GM18868 (cell line): ENCODE results near the gene CMIP.
"Not testable (repeated sequence)": the region's sequence is repeated elsewhere in the genome, so short reads cannot be mapped to it uniquely, and the experiment has no call there.

Experiments
- ATAC-seq: cut with Tn5 transposase; IDR thresholded peaks from one replicate; pipeline ENCODE4 v1.9.1; 2021; ENCODE audit warnings: mild to moderate bottlenecking, moderate library complexity; ENCODE audit not compliant: unreplicated experiment

Gene CMIP

DNA sequence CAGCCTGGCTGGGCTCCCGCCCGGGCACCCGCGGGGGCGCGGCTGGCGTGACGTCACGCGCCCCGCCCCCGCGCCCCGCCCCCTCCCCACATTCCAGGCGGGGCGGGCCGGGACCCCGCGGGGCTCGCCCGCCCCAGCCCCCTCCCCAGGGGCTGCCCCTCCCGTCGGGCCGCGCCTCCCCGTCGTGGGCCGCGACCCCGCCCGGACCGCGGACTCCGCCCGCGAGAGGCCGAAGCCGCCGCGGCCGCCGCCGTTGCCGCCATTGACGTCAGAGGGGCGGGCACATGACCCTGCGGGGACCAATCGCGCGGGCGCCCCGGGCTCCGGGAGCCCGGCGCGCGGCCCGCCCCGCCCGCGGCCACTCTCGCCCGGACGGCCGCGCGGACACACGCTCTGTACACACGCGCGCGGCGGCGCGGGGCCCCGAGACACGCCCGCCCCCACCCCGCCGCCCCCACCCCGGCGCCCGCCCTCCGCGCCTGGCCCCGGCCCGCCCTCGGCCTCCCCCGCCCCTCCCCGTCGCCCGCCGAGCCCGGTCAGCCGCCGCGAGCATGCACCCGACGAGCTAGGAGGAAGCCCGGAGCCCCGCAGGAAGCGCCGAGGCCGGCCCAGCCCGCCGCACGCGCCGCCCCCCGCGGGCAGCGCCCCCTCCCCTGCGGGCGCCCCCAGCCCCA, at the start of gene CMIP:
Gene CMIP, plus strand, starts transcription at position 361 of the 674 bp plus-strand sequence.
- ATAC-seq: peak; percentile 79

DNA sequence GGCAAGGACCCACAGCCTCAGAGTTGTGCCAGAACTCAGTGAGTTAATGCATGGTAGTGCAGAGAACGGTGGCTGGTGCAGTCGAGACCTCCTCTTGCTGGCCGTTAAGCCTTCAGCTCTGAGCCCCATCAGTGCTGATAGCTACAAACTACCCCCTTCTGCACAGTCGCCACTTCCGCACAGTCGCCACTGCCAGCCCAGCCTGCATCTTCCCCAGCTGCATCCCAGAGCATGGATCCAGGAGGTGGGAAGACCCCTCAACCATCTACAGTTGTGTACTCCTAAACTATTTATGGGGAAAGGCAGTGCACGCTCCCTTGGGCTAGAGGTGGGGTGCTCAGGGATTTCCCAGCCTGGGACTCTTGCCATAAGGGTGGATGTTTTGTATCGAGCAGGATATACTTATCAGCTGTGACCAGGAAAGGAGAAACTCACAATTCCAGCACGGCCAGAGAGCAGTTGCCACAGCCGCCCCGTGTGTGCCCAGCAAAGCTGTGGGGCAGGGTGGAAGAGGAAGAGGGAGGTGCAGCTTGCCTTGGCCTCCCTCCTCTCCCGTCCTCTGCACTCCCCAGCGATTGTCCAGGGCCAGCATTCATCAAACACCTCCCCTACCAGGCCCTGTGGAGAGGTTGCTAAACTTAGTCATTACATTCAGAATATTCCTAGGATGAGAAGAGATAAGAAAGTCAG, 49.5 kb upstream of the CMIP start:
- ATAC-seq: no peak

DNA sequence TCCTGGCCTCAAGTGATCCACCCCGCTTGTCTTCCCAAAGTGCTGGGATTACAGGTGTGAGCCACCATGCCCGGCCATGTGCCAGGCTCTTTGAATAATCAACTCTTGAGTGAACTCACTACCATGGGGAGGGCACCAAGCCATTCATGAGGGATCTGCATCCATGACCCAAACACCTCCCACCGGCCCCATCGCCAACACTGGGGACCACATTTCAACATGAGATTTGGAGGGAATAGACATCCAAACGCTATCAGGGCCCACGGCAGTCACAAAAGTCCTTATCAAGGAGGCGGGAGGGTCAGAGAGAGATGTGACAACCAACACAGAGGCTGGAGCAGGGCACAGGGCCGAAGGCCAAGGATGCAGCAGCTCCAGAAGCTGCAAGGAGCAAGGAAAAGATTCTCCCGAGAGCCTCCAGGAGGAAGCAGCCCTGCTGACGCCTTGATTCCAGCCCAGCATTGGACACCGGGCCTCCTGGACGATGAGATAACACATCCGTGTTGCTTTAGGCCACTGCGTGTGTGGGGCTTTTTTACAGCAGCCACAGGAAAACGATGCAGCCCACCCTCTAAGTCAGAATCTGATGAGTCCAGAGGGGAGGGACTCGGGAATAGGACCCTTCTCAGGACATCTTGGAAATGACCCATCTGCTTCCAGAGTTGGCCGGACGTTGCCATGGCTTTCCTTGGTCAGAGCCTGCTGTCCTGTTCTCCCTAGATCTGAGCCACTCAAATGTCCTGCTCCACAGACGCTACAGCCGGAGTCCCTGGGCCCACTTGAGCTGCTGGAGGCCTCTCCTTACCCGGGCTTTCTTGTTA, 47.3 kb upstream of the CMIP start:
- ATAC-seq: no peak

DNA sequence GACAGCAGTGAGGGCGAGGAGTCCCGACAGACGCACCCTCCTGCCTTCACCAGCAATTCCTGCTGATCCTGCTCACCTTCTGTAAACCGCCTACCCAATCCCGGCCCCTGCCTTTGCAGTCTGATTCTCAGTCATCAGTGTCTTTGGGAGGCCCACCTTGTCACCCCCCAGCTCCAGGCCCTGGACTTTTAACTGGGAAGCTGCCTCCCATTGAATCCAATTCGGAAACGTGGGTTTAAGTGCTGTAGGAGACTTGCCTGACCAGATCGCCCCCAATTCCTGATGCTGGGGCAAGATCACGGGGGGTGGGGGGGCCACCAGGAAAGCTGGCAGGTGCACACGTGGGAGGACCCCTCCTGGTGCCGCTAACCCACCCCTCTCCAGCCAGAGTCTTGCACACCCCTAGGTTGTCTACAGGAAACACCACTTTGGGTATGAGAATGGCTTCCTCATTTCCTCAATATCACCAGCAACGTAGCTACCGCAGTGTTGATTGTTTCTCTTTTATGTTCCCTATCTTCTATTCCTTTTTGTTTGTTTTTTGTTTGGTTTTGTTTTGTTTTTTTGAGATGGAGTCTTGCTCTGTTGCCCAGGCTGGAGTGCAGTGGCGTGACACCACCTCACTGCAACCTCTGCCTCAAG, 46.6 kb upstream of the CMIP start:
- ATAC-seq: no peak

DNA sequence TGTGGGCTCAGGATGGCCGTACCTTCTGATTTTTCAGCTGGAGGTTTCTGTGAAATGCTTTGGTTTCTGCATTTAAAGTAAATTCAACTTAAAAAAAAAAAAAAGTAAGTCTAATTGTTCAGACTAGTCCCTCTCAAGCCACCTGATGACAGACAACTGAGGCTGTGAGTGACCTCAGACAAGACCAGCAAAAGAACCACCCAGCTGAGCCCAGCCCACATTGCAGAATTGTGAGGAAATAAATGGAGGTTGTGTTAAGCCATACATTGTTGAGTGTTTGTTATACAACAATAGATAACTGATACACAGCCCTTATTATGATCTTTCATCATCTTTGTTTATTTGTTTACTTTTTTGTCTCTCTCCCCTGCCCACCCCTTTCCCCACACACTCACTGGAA, 44.7 kb upstream of the CMIP start:
- no peak for ATAC-seq

DNA sequence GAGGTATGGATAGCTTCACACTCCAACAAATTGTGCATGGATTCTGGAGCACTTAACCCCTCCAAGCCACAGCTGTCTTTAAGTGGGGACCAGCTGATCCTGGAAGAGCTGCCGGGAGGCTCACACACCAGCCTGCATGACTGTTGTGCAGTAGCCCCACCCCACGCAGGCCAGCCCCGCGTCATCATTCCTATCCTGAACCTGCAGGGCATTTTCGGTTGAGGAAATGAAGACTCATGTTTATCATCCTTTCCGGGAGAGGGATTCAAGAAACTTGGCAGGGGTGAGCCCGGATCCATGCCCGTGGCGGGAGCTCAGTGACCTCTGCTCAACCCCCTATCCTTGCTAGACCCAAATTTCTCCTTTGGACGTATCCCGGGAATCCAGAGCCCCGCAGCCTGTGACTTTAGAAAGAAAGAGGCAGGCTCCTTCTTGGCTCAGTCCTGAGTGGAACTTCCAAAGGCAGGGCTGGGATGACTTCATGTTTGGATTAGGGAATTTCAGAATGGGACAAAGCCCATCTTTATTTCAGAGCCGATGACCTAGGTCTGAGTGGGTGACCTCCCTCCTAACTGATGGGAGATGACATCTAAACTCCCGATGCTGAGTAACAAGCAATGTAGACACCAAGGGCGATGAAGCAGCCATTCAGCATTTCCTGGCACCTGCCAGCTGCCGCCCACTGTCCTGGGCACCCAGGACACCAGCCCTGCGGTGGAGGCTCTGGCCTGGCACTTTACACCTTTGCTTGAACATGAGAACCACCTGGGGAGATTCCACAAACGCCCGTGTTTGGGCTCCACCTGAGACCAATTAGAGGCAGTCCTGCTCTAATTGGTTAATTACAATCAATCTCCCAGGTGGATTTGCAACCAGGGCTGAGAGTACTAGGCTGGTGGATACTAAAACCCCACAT, 43.3 kb upstream of the CMIP start:
- no peak for ATAC-seq

DNA sequence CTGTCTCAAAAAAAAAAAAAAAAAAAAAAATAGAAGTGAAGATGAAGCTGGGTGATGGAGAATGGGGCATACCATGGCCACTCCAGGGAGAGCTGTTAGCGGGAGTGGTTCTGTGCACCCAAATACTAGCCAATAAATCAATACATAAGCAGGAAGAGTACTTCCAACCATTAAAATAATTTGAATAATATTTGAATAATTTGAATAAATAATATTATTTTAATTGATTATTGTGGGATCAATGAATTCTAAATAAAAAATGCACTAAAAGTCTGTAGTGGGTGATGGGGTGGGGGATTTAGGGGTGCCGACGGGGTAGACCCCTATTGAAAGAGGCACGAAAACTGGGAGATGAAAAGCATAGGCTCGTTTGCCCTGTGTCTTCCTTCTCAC, 41.4 kb upstream of the CMIP start:
- ATAC-seq: no peak

DNA sequence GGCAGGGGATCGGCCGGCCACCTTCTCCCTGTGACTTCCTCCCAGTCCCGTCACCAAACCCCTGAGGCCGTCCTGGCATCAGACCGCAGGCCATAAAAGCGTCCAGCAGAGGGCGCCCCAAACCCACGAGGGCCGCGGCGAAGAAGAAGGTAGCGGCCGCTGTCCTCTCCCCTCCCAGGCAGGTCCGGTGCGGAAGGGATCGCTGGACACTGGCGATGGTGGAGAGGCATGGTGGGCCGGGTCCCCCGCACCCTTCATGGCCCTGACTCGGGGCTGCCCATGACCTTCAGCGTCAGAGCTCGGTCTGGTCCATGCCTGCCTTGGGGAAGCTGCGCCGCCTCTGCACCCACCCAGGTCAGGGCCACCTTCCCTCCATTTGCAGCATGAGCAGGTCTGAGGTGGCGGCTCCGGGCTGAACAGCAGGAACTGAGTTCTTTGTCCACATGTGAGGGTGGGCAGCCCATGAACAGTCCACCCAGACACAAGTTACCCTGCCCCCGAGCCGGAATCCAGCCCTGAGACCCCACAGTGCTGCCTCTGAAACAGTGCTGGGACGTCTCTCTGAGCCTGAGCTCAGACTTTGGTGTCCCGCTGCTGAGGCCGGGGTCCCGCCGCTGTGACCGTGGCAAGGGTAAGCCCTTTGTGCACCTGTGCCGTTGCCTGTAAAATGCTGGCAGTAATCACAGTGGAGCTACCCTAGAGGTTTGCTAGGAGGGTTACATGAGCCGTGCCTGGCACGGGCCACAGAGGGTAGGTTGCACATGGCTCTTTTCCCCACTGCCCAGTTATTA, 40.8 kb upstream of the CMIP start:
- peak; percentile 72 for ATAC-seq

DNA sequence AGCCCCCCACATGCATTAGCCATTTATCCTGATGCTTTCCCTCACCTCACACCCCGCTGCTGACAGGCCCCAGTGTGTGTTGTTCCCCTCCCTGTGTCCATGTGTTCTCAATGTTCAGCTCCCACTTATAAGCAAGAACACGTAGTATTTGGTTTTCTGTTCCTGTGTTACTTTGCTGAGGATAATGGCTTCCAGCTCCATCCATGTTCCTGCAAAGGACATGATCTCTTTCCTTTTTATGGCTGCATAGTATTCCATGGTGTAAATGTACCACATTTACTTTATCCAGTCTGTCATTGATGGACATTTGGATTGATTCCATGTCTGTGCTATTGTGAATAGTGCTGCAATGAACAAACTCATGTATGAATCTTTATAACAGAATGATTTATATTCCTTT, 39.6 kb upstream of the CMIP start:
- ATAC-seq: not testable (repeated sequence)

DNA sequence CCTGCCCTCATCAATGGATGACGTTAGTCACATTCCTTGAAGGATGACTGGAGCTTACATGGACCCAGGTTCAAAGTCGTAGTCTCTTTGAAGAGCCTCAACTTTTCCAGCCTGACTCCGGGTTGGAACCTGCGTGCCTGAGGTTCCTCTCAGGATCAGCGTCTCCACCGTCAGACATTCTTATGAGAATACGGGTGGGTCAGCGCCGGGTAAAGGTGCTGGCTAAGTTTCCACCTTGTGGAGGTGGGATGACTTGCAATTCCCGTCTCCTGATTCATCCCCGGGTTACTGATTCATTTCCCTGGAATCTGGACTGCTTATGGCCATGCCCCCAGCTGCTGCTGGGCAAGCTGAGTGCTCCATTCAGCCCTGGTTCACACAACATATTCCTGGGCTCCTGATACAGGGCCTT, 38.9 kb upstream of the CMIP start:
- no peak for ATAC-seq

DNA sequence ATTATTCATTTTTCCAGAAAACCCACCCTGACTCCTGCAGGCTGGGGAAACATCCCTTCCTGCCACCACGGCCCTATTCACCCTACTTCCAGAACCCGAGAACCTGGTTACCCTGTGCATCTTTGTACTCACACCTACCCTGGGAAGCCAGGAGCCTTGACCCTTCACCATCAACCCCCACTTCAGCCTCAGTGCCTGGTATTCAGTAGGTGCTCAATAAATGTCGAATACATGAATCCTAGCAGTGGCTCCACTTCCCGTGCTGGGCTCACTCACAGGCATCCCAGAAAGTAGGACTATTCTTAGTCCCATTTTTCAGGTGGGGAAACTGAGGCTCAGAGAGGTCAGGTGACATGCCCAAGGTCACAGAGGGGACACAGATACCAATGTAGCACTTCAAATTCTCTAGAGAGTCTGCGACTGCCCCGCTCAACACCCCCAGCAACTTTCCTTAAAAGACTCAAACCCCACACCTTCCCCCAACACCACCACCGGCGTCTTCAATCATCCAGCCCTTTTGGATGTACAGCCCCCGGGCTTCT, 36.1 kb upstream of the CMIP start:
- no peak for ATAC-seq

DNA sequence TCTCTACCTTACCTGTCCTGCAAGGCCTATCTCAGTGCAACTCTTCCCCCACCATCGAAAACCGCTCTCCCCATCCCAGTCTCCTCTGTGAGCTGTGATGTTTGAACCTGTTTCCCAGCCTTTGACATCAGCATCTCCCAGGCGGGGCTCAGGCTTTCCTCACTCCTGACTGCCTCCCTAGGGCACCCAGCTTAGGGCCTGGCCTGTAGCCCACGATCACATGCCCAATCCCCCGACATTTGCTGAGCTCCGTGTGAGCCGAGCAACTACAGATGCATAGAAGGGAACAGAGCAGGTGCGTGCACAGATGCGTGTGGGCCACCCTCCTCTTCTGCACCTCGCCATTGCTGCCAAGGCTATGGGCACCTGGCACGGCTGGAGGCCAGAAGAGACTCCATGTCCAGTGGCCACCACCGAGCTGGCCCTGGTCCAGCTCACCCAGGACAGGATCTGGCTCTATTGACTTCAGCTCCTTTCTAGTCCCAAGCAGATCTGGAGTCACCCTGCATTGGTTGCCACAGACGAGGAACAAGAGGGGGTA, 35.5 kb upstream of the CMIP start:
- ATAC-seq: no peak

DNA sequence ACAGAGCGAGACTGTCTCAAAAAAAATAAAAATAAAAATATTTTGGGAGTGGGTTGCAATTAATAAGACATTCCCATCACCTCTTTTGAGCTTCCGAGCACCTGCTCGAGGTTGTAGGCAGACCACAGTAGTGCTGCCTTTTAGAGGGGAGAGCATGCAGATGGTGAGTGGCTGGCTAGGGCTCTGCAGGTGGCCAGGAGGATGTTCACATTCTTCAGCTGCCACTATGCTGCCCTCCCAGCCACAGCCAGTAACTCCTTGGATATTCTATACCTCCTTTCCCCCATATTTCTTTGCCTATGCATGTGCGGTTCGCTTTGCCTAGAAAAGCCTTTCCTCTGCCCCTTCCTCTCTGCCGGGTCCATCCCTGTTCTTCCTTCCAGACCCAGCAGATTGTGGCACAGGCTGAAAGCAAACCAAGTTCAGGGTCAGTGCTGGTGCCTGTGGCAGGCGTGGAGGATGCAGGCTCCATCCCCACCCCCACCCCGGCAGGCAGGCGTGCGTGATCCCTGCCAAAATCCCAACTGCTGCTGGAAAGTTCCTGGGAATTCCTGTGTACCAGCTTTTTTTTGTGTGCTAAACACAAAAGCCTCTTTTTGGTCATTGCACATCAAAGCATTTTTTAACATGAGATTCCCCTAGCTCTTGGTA, 33.8 kb upstream of the CMIP start:
- ATAC-seq: no peak

DNA sequence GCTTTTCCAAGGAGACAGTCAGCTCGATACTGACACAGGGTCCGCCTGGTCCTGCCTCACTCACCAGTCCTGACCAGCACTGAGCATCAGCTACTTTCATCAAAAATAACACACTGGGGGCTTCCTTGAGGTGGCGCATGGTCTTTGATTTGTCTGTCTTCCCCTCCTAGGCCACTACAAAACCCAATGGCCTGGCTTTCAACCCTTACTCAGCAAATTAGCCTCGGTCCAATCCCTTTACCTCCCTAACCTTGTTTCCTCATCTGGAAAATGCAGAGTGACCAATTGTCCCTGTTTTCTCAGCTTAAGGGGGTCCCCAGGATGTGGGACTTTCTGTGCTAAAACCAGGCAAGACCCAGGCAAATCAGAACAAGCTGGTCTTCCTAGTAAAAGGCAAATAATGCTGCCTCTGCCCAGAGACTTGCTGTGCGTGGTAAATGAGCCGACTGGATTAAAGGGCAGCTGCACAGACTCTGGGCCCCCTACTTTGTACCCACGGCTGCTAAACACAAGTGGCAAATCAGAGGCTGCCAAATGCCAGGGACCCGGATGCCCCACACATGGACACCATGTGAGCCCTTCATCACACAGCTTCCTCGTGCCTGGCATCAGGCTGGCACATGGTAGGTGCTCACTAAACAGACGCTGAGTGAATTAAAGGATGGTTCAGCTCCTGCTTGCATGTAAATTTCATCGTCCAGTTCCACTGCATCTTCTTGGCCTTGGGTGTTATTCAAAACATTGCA, 31.2 kb upstream of the CMIP start:
- ATAC-seq: no peak

DNA sequence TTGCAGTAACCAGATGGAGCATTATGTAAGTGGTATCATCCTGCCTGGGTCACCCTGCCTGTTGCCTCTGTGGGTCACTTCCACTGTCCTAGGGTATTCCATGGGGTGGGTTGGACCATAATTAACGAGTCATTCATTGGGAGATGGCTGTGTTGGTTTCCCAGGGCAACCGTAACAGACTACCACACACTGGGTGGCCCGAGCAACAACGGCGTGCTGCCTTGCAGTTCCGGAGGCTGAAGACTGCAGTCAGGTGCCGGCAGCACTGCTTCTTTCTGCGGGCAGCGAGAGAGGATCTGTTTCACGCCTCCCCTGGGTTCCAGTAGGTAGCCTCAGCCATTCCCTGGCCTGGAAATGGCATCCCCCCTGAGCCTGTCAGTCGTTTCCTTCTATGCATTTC, 28.9 kb upstream of the CMIP start:
- no peak for ATAC-seq

DNA sequence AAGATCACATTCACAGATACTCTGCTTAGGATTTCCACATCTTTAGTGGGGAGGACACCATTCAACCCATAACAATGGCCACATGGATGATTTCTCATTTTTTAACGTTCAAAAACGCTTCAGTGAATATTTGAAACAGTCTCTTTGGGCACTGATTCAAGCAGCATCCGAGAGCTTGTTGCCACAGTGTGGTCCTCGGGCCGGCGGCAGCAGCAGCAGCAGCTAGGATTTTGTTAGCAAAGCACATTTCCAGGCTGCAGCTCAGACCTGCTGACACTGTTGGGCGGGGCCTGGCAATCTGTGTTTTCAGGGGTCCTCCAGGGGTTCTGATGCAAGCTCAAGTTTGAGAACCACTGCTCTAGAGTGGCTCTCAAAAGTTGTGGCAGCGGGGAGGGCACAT, 27.9 kb upstream of the CMIP start:
- ATAC-seq: no peak

DNA sequence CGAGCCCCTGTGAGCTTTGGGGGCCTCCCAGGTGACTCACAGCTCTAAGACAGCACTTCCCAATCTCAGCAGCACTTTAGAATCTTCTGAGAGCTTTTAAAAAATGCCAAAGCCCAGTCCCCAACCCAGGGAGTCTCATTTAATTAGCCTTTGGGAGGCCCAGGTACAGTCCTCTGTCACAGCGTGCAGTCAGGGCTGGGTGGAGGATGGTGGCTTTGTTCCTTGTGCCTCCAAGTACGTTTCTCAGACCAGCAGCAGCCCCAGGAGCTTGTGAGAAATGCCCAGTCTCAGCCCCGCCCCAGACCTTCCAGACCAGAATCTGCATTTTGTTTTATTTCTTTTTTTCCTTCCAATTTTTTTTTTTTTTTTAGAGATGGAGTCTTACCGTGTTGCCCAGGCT, 27.4 kb upstream of the CMIP start:
- ATAC-seq: no peak

DNA sequence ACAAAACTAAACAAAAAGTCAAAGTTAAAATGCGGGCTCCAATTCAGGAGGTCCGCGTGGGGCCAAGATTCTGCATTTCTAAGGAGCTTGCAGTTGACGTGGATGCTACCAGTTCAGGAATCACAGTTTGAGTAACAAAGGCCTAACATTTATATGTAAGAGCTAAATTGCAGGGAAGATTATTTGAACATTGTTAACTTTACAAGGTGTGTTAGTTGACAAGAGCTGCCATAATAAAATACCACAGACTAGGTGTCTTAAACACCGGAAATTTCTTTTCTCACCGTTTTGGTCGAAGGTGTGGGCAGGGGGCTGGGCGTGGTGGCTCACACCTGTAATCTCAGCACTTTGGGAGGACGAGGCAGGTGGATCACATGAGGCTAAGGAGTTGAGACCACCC, 24.8 kb upstream of the CMIP start:
- ATAC-seq: no peak
